Measurements from ENCODE around the gene STK33. TPM values are rescaled to one million over a fixed set of nuclear protein-coding genes. Genes with fewer than 3 reads are reported as not detected.

STK33 gene
- total and polyA plus RNA-seq, 2 of the 13 experiments (the other 11 are each of a cell fraction or from before 2014, with no cell fraction given), result 2.7 to 12.6 TPM

GRCh38 chr11:8346157-8346755, 247.8 kb downstream of the STK33 start (continued):
- TF ChIP-seq ZZZ3 (CRISPR knock-in tag; IDR thresholded peaks at IDR 0.05; ENCODE audit: borderline replicate concordance), result no peak
- no peak for TF ChIP-seq ZNF431 (CRISPR knock-in tag; IDR thresholded peaks at IDR 0.05; ENCODE audit: borderline replicate concordance, low read depth)
- TF ChIP-seq ZMYM4 (CRISPR knock-in tag; IDR thresholded peaks at IDR 0.05), result no peak

- Histone ChIP-seq H3K9ac (ENCODE audit: insufficient read depth, low read depth, low read length) (no peak overlapping the region), H3K4me1 (ENCODE audit: insufficient read depth, low read length) (0 out of 2 replicates have a peak, but pooled peaks cover 7% of the 10 kb centered on the region), H3K27ac (ENCODE audit: extremely low read length, insufficient read depth, low read length) (no peak overlapping the region), H3K36me3 (replicated peaks in 1 of 2; ENCODE audit: control insufficient read depth in 1 of 2, insufficient read depth in 2 of 2, low read length in 2 of 2) (no peaks in the 10 kb centered on the region), H3K9me3 (ENCODE audit: low read length) (no peaks in the 10 kb centered on the region), H3K27me3 (ENCODE audit: control insufficient read depth in 1 of 2, insufficient read depth in 2 of 2, low read length in 2 of 2) (peaks cover 0 to 13% of the 10 kb centered on the region in 2 experiments; a peak in 3 of 5 replicates), H3K4me2 (ENCODE audit: low read depth, low read length) (no peak overlapping the region), H3K4me3 (replicated peaks in 1 of 3; ENCODE audit: insufficient read depth in 1 of 3, low read depth in 2 of 3, low read length in 3 of 3) (no peak overlapping the region), H4K20me1 (ENCODE audit: insufficient read depth, low read length) (no peaks in the 10 kb centered on the region; the same call in 1 of the 2 replicates), H3K79me2 (ENCODE audit: insufficient read depth, low read length) (no peaks in the 10 kb centered on the region), H2AFZ (ENCODE audit: low read length) (no peak overlapping the region)
- FAIRE-seq, result no peak
- no TSS peak for BruUV-seq (replicated peaks)
- CTCF ChIA-PET (ENCODE audit: low intra/inter-chr PET ratio, low total read pairs), result no interaction called here
- intact Hi-C loops (cut with micrococcal nuclease; ENCODE audit: unreplicated experiment), result no loop called here
- POLR2A ChIA-PET, result no interaction called here
- no peak for TF ChIP-seq ADNP (CRISPR knock-in tag; IDR thresholded peaks at IDR 0.05)
- 17% methylated on average over 11 of the region's 11 CpGs for WGBS (ENCODE audit: low lambda C conversion rate)
- no peak for DNase-seq (ENCODE audit: low spot score)
- in situ Hi-C loops (cut with HindIII; ENCODE audit: extremely low pct_ligation_motif_present, low pct_unique_long_range_greater_than_20kb), result no loop called here
- ATAC-seq, result no peak
These were observed 248.8 kb downstream of the STK33 start for GRCh38 chr11:8345179-8345578.

DNA sequence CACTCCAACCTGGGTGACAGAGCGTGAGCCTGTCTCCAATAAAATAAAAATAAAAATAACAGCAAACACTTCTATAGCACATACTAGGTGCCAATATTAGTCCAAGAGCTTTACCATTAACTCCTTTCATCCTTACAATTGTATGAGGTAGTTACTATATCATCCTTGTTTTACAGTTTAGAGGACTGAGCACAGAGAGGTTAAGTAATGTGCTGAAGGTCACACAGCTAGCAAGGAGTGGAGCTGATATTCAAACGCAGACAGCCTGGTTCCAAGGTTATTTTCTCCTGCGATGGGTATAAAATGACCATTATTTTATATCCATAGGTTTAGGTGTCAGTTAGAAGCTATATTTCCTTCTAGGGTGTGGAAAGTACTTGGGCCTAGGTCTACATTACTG, 249.7 kb downstream of the STK33 start:
- DNase-seq (ENCODE audit: low spot score) (no peak), ATAC-seq (no peak), FAIRE-seq (no peak)
- H3K4me1 ChIP-seq (ENCODE audit: insufficient read depth, low read length), result 0 out of 2 replicates have a peak, but pooled peaks cover 7% of the 10 kb centered on the region
- H3K79me2 ChIP-seq (ENCODE audit: insufficient read depth, low read length), result no peaks in the 10 kb centered on the region
- TF ChIP-seq, protein P1, sequence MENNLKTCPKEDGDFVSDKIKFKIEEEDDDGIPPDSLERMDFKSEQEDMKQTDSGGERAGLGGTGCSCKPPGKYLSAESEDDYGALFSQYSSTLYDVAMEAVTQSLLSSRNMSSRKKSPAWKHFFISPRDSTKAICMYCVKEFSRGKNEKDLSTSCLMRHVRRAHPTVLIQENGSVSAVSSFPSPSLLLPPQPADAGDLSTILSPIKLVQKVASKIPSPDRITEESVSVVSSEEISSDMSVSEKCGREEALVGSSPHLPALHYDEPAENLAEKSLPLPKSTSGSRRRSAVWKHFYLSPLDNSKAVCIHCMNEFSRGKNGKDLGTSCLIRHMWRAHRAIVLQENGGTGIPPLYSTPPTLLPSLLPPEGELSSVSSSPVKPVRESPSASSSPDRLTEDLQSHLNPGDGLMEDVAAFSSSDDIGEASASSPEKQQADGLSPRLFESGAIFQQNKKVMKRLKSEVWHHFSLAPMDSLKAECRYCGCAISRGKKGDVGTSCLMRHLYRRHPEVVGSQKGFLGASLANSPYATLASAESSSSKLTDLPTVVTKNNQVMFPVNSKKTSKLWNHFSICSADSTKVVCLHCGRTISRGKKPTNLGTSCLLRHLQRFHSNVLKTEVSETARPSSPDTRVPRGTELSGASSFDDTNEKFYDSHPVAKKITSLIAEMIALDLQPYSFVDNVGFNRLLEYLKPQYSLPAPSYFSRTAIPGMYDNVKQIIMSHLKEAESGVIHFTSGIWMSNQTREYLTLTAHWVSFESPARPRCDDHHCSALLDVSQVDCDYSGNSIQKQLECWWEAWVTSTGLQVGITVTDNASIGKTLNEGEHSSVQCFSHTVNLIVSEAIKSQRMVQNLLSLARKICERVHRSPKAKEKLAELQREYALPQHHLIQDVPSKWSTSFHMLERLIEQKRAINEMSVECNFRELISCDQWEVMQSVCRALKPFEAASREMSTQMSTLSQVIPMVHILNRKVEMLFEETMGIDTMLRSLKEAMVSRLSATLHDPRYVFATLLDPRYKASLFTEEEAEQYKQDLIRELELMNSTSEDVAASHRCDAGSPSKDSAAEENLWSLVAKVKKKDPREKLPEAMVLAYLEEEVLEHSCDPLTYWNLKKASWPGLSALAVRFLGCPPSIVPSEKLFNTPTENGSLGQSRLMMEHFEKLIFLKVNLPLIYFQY (CRISPR knock-in tag; IDR thresholded peaks at IDR 0.05; ENCODE audit: borderline replicate concordance), result no peak
- TF ChIP-seq SMARCC2 (IDR thresholded peaks at IDR 0.05) (no peak), ZNF160 (CRISPR knock-in tag; IDR thresholded peaks at IDR 0.05) (no peak), ZNF768 (CRISPR knock-in tag; IDR thresholded peaks at IDR 0.05) (peak; percentile 55; the same call in 1 of the 2 replicates)
- peaks cover 0 to 13% of the 10 kb centered on the region in 2 experiments; a peak in 2 of 5 replicates for H3K27me3 ChIP-seq (ENCODE audit: control insufficient read depth in 1 of 2, insufficient read depth in 2 of 2, low read length in 2 of 2)
- intact Hi-C loops (cut with micrococcal nuclease; ENCODE audit: unreplicated experiment), result no loop called here
- H3K9me3 ChIP-seq (ENCODE audit: low read length), result no peaks in the 10 kb centered on the region
- no peak overlapping the region for H2AFZ ChIP-seq (ENCODE audit: low read length)
- H3K4me2 ChIP-seq (ENCODE audit: low read depth, low read length), result no peak overlapping the region
- in situ Hi-C loops (cut with HindIII; ENCODE audit: extremely low pct_ligation_motif_present, low pct_unique_long_range_greater_than_20kb), result no loop called here
- ChIA-PET POLR2A (no interaction called here), CTCF (ENCODE audit: low intra/inter-chr PET ratio, low total read pairs) (no interaction called here)
- no peak overlapping the region for H3K4me3 ChIP-seq (replicated peaks in 1 of 3; ENCODE audit: insufficient read depth in 1 of 3, low read depth in 2 of 3, low read length in 3 of 3)
- H3K9ac ChIP-seq (ENCODE audit: insufficient read depth, low read depth, low read length), result no peak overlapping the region
- no peak overlapping the region for H3K27ac ChIP-seq (ENCODE audit: extremely low read length, insufficient read depth, low read length)
- no peaks in the 10 kb centered on the region; the same call in 1 of the 2 replicates for H4K20me1 ChIP-seq (ENCODE audit: insufficient read depth, low read length)
- 63% methylated on average over 3 of the region's 3 CpGs for WGBS (ENCODE audit: low lambda C conversion rate)
- no peaks in the 10 kb centered on the region for H3K36me3 ChIP-seq (replicated peaks in 1 of 2; ENCODE audit: control insufficient read depth in 1 of 2, insufficient read depth in 2 of 2, low read length in 2 of 2)
- BruUV-seq (replicated peaks), result no TSS peak
